Measurements from ENCODE around the gene SBF2. TPM values are rescaled to one million over a fixed set of nuclear protein-coding genes. Genes with fewer than 3 reads are reported as not detected.

Gene SBF2
- total and polyA plus RNA-seq, 2 donors (not counting 1 experiment from before 2014, with no cell fraction given), result 5.6 to 17.7 TPM

GRCh38 chr11:10051868-10052586 lies 242.0 kb downstream of the SBF2 start:
- H3K4me1 Mint-ChIP-seq, result peaks cover 3% of the 10 kb centered on the region
- WGBS (ENCODE audit: insufficient coverage), result 84% methylated on average over 2 of the region's 4 CpGs
- no peaks in the 10 kb centered on the region for H3K27me3 Mint-ChIP-seq
- H3K27me3 ChIP-seq (replicated peaks in 1 of 4; ENCODE audit: control extremely low read depth in 1 of 4, control insufficient read depth in 3 of 4, insufficient read depth in 4 of 4, low read length in 3 of 4), result peaks cover 0 to 3% (median 0%) of the 10 kb centered on the region in 4 experiments
- H2AFZ ChIP-seq (ENCODE audit: insufficient read depth, low read depth, low read length, poor library complexity, severe bottlenecking), result no peak overlapping the region
- H3K4me3 ChIP-seq (ENCODE audit: control extremely low read depth in 1 of 5, extremely low read depth in 1 of 5, insufficient read depth in 1 of 5, low read depth in 2 of 5, low read length in 4 of 5), result no peak overlapping the region
- DNase-seq (no peak), ATAC-seq (ENCODE audit: low read depth) (no peak)
- no peak overlapping the region for H3K4me3 Mint-ChIP-seq
- intact Hi-C loops (cut with micrococcal nuclease), result no loop called here
- no peak overlapping the region for H3K27ac ChIP-seq (ENCODE audit: low read length in 2 of 2)
- ChIA-PET POLR2A (no interaction called here), CTCF (no interaction called here)
- no peak overlapping the region for H3K27ac Mint-ChIP-seq
- H4K20me1 ChIP-seq (ENCODE audit: control insufficient read depth, insufficient read depth, low read length, poor library complexity, severe bottlenecking), result no peaks in the 10 kb centered on the region
- no peak overlapping the region for H3K4me2 ChIP-seq (replicated peaks; ENCODE audit: low read depth, low read length, poor library complexity, severe bottlenecking)
- no peaks in the 10 kb centered on the region for H3K9me3 Mint-ChIP-seq (ENCODE audit: insufficient read depth)
- TF ChIP-seq EZH2 (IDR thresholded peaks at IDR 0.05; ENCODE audit: borderline replicate concordance, insufficient read depth, low read depth, low read length, poor library complexity, severe bottlenecking) (no peak), CTCF (IDR thresholded peaks at IDR 0.05) (no peak)
- no peak overlapping the region for H3K9ac ChIP-seq (ENCODE audit: low read length)
- no peaks in the 10 kb centered on the region for H3K4me1 ChIP-seq (ENCODE audit: control insufficient read depth in 2 of 2, insufficient read depth in 2 of 2, low read length in 2 of 2)
- H3K9me3 ChIP-seq (ENCODE audit: control extremely low read depth in 1 of 3, control insufficient read depth in 2 of 3, insufficient read depth in 1 of 3, low read length in 2 of 3), result peaks cover 1 to 6% (median 5%) of the 10 kb centered on the region in 3 donors
- no peaks in the 10 kb centered on the region for H3K79me2 ChIP-seq (ENCODE audit: control insufficient read depth, insufficient read depth, low read length)
- no peaks in the 10 kb centered on the region for H3K36me3 ChIP-seq (replicated peaks in 1 of 2; ENCODE audit: control extremely low read depth in 1 of 2, control insufficient read depth in 1 of 2, extremely low read depth in 1 of 2, insufficient read depth in 2 of 2, low read length in 1 of 2)

- no peak overlapping the region for H3K27ac ChIP-seq (ENCODE audit: low read length in 2 of 2)
- ATAC-seq (ENCODE audit: low read depth) (no peak), DNase-seq (no peak)
- no peak overlapping the region for H3K4me2 ChIP-seq (replicated peaks; ENCODE audit: low read depth, low read length, poor library complexity, severe bottlenecking)
- Mint-ChIP-seq H3K27ac (no peak overlapping the region), H3K4me3 (no peak overlapping the region), H3K27me3 (no peaks in the 10 kb centered on the region), H3K4me1 (peaks cover 3% of the 10 kb centered on the region), H3K9me3 (ENCODE audit: insufficient read depth) (no peaks in the 10 kb centered on the region)
- H3K36me3 ChIP-seq (replicated peaks in 1 of 2; ENCODE audit: control extremely low read depth in 1 of 2, control insufficient read depth in 1 of 2, extremely low read depth in 1 of 2, insufficient read depth in 2 of 2, low read length in 1 of 2), result no peaks in the 10 kb centered on the region
- no peaks in the 10 kb centered on the region for H4K20me1 ChIP-seq (ENCODE audit: control insufficient read depth, insufficient read depth, low read length, poor library complexity, severe bottlenecking)
- POLR2A ChIA-PET, result no interaction called here
- intact Hi-C loops (cut with micrococcal nuclease), result no loop called here
- CTCF ChIA-PET, result no interaction called here
- H3K4me1 ChIP-seq (ENCODE audit: control insufficient read depth in 2 of 2, insufficient read depth in 2 of 2, low read length in 2 of 2), result no peaks in the 10 kb centered on the region
- peaks cover 0 to 4% (median 1%) of the 10 kb centered on the region in 3 donors for H3K9me3 ChIP-seq (ENCODE audit: control extremely low read depth in 1 of 3, control insufficient read depth in 2 of 3, insufficient read depth in 1 of 3, low read length in 2 of 3)
- H3K79me2 ChIP-seq (ENCODE audit: control insufficient read depth, insufficient read depth, low read length), result no peaks in the 10 kb centered on the region
- H2AFZ ChIP-seq (ENCODE audit: insufficient read depth, low read depth, low read length, poor library complexity, severe bottlenecking), result no peak overlapping the region
- no peak overlapping the region for H3K4me3 ChIP-seq (ENCODE audit: control extremely low read depth in 1 of 5, extremely low read depth in 1 of 5, insufficient read depth in 1 of 5, low read depth in 2 of 5, low read length in 4 of 5)
- no peak overlapping the region for H3K9ac ChIP-seq (ENCODE audit: low read length)
- TF ChIP-seq CTCF (IDR thresholded peaks at IDR 0.05) (no peak), EZH2 (IDR thresholded peaks at IDR 0.05; ENCODE audit: borderline replicate concordance, insufficient read depth, low read depth, low read length, poor library complexity, severe bottlenecking) (no peak)
- no peaks in the 10 kb centered on the region for H3K27me3 ChIP-seq (replicated peaks in 1 of 4; ENCODE audit: control extremely low read depth in 1 of 4, control insufficient read depth in 3 of 4, insufficient read depth in 4 of 4, low read length in 3 of 4)
Observed at GRCh38 chr11:10050561-10050960, 243.5 kb downstream of the SBF2 start.

All from B cell (primary cell).